Sigmoid colon (tissue), 7 donors: ENCODE measurements around the gene YPEL1. TPM values are rescaled to one million over a fixed set of nuclear protein-coding genes. Genes with fewer than 3 reads are reported as not detected.

Source experiments
- DNase-seq: peaks from one replicate; pipeline ENCODE4 v3.0.0-alpha.2; 2019
- H3K27ac ChIP-seq, 4 donors: fragments of 200-600 bp; sonication (generic); one replicate each; pipeline ENCODE4 v1.5.1; 2016 to 2019; ENCODE audit warnings: mild to moderate bottlenecking in 1 of 4
- H3K27me3 ChIP-seq, 3 donors: fragments of 200-600 bp; sonication (generic); one replicate each; pipeline ENCODE4 v1.5.1; 2019; ENCODE audit warnings: mild to moderate bottlenecking in 1 of 3
- H3K36me3 ChIP-seq, 4 donors: fragments of 200-600 bp; sonication (generic); one replicate each; pipeline ENCODE4 v1.5.1; 2016 to 2019
- H3K4me1 ChIP-seq, 4 donors: fragments of 200-600 bp; sonication (generic); one replicate each; pipeline ENCODE4 v1.5.1; 2017 to 2019
- H3K4me3 ChIP-seq, 4 donors: fragments of 200-600 bp; sonication (generic); one replicate each; pipeline ENCODE4 v1.5.1; 2017 to 2019; ENCODE audit warnings: mild to moderate bottlenecking in 2 of 4, moderate library complexity in 1 of 4
- H3K9me3 ChIP-seq, 4 donors: fragments of 200-600 bp in 3 of 4; sonication (generic) in 3 of 4; one replicate each; pipeline versions ENCODE4 v1.5.1 to v1.6.1; 2013 to 2019
- CTCF ChIP-seq, 4 experiments: fragments of 450-650 bp in 3 of 4; fragments of 200-600 bp in 1 of 4; IDR thresholded peaks; one replicate each; pipeline ENCODE4 v1.5.1; 2016 to 2019; ENCODE audit warnings: antibody characterized with exemption in 4 of 4, mild to moderate bottlenecking in 3 of 4, moderate library complexity in 2 of 4
- EP300 ChIP-seq, 4 donors: sonication (generic); formaldehyde crosslinking; IDR thresholded peaks; one replicate each; pipeline ENCODE4 v1.6.1; 2017; ENCODE audit warnings: antibody characterized with exemption in 4 of 4
- POLR2A ChIP-seq, 2 donors: fragments of 450-650 bp; IDR thresholded peaks; one replicate each; pipeline ENCODE4 v1.6.1; 2016; ENCODE audit warnings: antibody characterized with exemption in 2 of 2, mild to moderate bottlenecking in 2 of 2, moderate library complexity in 2 of 2
- POLR2AphosphoS5 ChIP-seq, 4 donors: sonication (generic); formaldehyde crosslinking; IDR thresholded peaks; one replicate each; pipeline ENCODE4 v1.6.1; 2017; ENCODE audit warnings: antibody characterized with exemption in 4 of 4
- WGBS, 2 donors: extraction: QIAGEN DNeasy Blood & Tissue Kit; methylation state at CpG; one replicate each; pipeline ENCODE4 v1.1.7; 2013; 5-methylcytosine and 5-hydroxymethylcytosine counted together
- intact Hi-C: fragments of 100-400 bp; cut with DNase I; formaldehyde crosslinking; loops from one replicate; pipeline ENCODE4 v1.15.1; 2023
- polyA plus RNA-seq, 3 donors: library from polyadenylated mRNA; stranded (reverse); fragments of 200-250 nt; gene quantifications; one replicate each; pipeline ENCODE4 v1.2.3, GENCODE V29; 2013
- total RNA-seq, 4 donors: library from RNA; depleted of rRNA; stranded (reverse); fragments of >200 nt; gene quantifications; one replicate each; pipeline ENCODE4 v1.1.0, GENCODE V29; 2016
- donor health status: healthy with polysubstance abuse.
- donor health status: Bipolar disorder and iron deficiency.
- donor health status: healthy.

YPEL1 gene
- total and polyA plus RNA-seq, 7 donors, result 0.69 to 9.6 (median 5.9) TPM

GRCh38 chr22:21688706-21689381 lies 46.8 kb downstream of the YPEL1 start:
- H3K4me3 ChIP-seq, result no peak overlapping the region
- no peaks in the 10 kb centered on the region for H3K9me3 ChIP-seq
- H3K27ac ChIP-seq, result no peak overlapping the region
- intact Hi-C loops, result no loop called here
- H3K36me3 ChIP-seq, result peaks cover 22 to 81% (median 45%) of the 10 kb centered on the region in 4 donors
- H3K27me3 ChIP-seq, result no peaks in the 10 kb centered on the region
- no peak for TF ChIP-seq EP300 (IDR thresholded peaks at IDR 0.05)
- TF ChIP-seq POLR2AphosphoS5 (IDR thresholded peaks at IDR 0.05), result no peak
- no peak for TF ChIP-seq CTCF (IDR thresholded peaks at IDR 0.05)
- DNase-seq, result no peak
- no peaks in the 10 kb centered on the region for H3K4me1 ChIP-seq
- WGBS, 2 donors, result 89 to 94% methylated on average over 20 of the region's 20 CpGs

- Histone ChIP-seq H3K36me3 (peaks cover 22 to 81% (median 42%) of the 10 kb centered on the region in 4 donors), H3K4me1 (no peaks in the 10 kb centered on the region), H3K9me3 (no peaks in the 10 kb centered on the region), H3K4me3 (no peak overlapping the region), H3K27ac (no peak overlapping the region), H3K27me3 (no peaks in the 10 kb centered on the region)
- no peak for DNase-seq
- WGBS, 2 donors, result 87 to 96% methylated on average over 6 of the region's 6 CpGs
- intact Hi-C loops, result no loop called here
- TF ChIP-seq CTCF (IDR thresholded peaks at IDR 0.05), result no peak
- TF ChIP-seq EP300 (IDR thresholded peaks at IDR 0.05), result no peak
- TF ChIP-seq POLR2AphosphoS5 (IDR thresholded peaks at IDR 0.05), result no peak
- no peak for TF ChIP-seq POLR2A (IDR thresholded peaks at IDR 0.05)
These were observed 47.3 kb downstream of the YPEL1 start for GRCh38 chr22:21688341-21688705.

- WGBS, 2 donors, result 95 to 96% methylated on average over 11 of the region's 11 CpGs
- Histone ChIP-seq H3K36me3 (peaks cover 22 to 86% (median 45%) of the 10 kb centered on the region in 4 donors), H3K4me1 (no peaks in the 10 kb centered on the region), H3K27ac (no peak overlapping the region), H3K9me3 (no peaks in the 10 kb centered on the region), H3K27me3 (no peaks in the 10 kb centered on the region), H3K4me3 (no peak overlapping the region)
- DNase-seq, result no peak
- TF ChIP-seq POLR2AphosphoS5 (IDR thresholded peaks at IDR 0.05) (no peak), EP300 (IDR thresholded peaks at IDR 0.05) (no peak), POLR2A (IDR thresholded peaks at IDR 0.05) (no peak), CTCF (IDR thresholded peaks at IDR 0.05) (no peak)
- intact Hi-C loops, result no loop called here
These were observed 47.8 kb downstream of the YPEL1 start for GRCh38 chr22:21687685-21688259.

- Histone ChIP-seq H3K36me3 (peaks cover 22 to 88% (median 54%) of the 10 kb centered on the region in 4 donors), H3K4me1 (no peaks in the 10 kb centered on the region), H3K27me3 (no peaks in the 10 kb centered on the region), H3K27ac (no peak overlapping the region), H3K9me3 (no peaks in the 10 kb centered on the region), H3K4me3 (no peak overlapping the region)
- TF ChIP-seq POLR2A (IDR thresholded peaks at IDR 0.05), result no peak
- no peak for TF ChIP-seq POLR2AphosphoS5 (IDR thresholded peaks at IDR 0.05)
- no peak for TF ChIP-seq EP300 (IDR thresholded peaks at IDR 0.05)
- TF ChIP-seq CTCF (IDR thresholded peaks at IDR 0.05), result no peak
- no peak for DNase-seq
- 95 to 96% methylated on average over 23 of the region's 23 CpGs for WGBS, 2 donors
- intact Hi-C loops, result no loop called here
These were observed 48.8 kb downstream of the YPEL1 start for GRCh38 chr22:21686634-21687393.
